GM12878 (cell line): ENCODE results near the gene FHIP1B. TPM values are rescaled to one million over a fixed set of nuclear protein-coding genes. Genes with fewer than 3 reads are reported as not detected.

Source experiments
- ATAC-seq: fragments of 200-7000 bp; cut with Tn5 transposase; 3 replicates; pipeline ENCODE4 v1.9.1; 2020; ENCODE audit warnings: mild to moderate bottlenecking, moderate library complexity
- BruUV-seq: library from RNA; stranded (reverse); fragments of 400-500 nt; replicated peaks from 2 replicates; lab custom pipeline; 2021; lab: Mats Ljungman, UMichigan
- CTCF ChIA-PET: fragments of 300-600 bp; sonication (Branson Sonifier 250); formaldehyde crosslinking; extraction: SDS; loops from one replicate; lab custom pipeline; 2021; ENCODE audit warnings: inconsistent platforms; lab: Yijun Ruan, JAX
- POLR2A ChIA-PET: fragments of 350-600 bp; formaldehyde crosslinking; extraction: SDS; loops from one replicate; lab custom pipeline; 2021; ENCODE audit warnings: inconsistent platforms; lab: Charles Lee
- RAD21 ChIA-PET: fragments of 300-600 bp; sonication (Branson Sonifier 250); formaldehyde crosslinking; loops from one replicate; lab custom pipeline; 2023; ENCODE audit warnings: antibody characterized with exemption; ENCODE audit not compliant: unreplicated experiment; lab: Charles Lee
- SMC1A ChIA-PET: fragments of 300-600 bp; sonication (Branson Sonifier 250); formaldehyde crosslinking; loops from one replicate; lab custom pipeline; 2023; ENCODE audit not compliant: unreplicated experiment, uncharacterized antibody; lab: Charles Lee
- DNase-seq: peaks from one replicate; pipeline ENCODE4 v3.0.0-alpha.2; 2011; ENCODE audit warnings: low read depth, low spot score
- FAIRE-seq: peaks from 3 replicates; lab custom pipeline; 2011; peaks lifted over from hg19 to GRCh38; lab: Jason Lieb, UNC
- H2AFZ ChIP-seq: 2 replicates; pipeline ENCODE4 v1.6.0; 2011; ENCODE audit warnings: low read depth, low read length, control low read depth; ENCODE audit not compliant: control insufficient read depth
- H3K27ac ChIP-seq: 2 replicates; pipeline ENCODE4 v1.5.1; 2011; ENCODE audit warnings: control low read depth; ENCODE audit not compliant: control insufficient read depth, insufficient read depth
- H3K27me3 ChIP-seq, 2 experiments: replicated peaks in 1 of 2; 2 replicates each; pipeline versions ENCODE4 v1.6.0 to v1.6.1; 2011; ENCODE audit warnings: low read length in 1 of 2; ENCODE audit not compliant: control insufficient read depth in 2 of 2, insufficient read depth in 2 of 2
- H3K36me3 ChIP-seq, 2 experiments: 2 replicates each; pipeline ENCODE4 v1.5.1; 2011; ENCODE audit warnings: low read length in 1 of 2; ENCODE audit not compliant: control insufficient read depth in 2 of 2, insufficient read depth in 2 of 2
- H3K4me1 ChIP-seq: 2 replicates; pipeline ENCODE4 v1.6.1; 2011; ENCODE audit warnings: mild to moderate bottlenecking, low read length, moderate library complexity, mixed read lengths; ENCODE audit not compliant: control insufficient read depth, insufficient read depth
- H3K4me2 ChIP-seq: 2 replicates; pipeline ENCODE4 v1.6.0; 2011; ENCODE audit warnings: control low read depth; ENCODE audit not compliant: control insufficient read depth, insufficient read depth
- H3K4me3 ChIP-seq: fragments of 200-600 bp; sonication (generic); 2 replicates; pipeline ENCODE4 v1.5.1; 2016
- H3K79me2 ChIP-seq: 2 replicates; pipeline ENCODE4 v1.6.0; 2011; ENCODE audit warnings: low read length; ENCODE audit not compliant: control insufficient read depth, insufficient read depth
- H3K9ac ChIP-seq: 2 replicates; pipeline ENCODE4 v1.8.0; 2011; ENCODE audit warnings: low read length, control low read depth, mixed read lengths; ENCODE audit not compliant: control insufficient read depth, insufficient read depth
- H3K9me3 ChIP-seq: replicated peaks from 3 replicates; pipeline ENCODE4 v1.5.1; 2011; ENCODE audit warnings: mild to moderate bottlenecking, low read length; ENCODE audit not compliant: control insufficient read depth, insufficient read depth
- H4K20me1 ChIP-seq: 2 replicates; pipeline ENCODE4 v1.6.0; 2011; ENCODE audit not compliant: control insufficient read depth, insufficient read depth
- BCLAF1 ChIP-seq: fragments of 450-650 bp; IDR thresholded peaks from 2 replicates; pipeline ENCODE4 v1.6.1; 2017; ENCODE audit warnings: antibody characterized with exemption, mild to moderate bottlenecking, moderate library complexity
- CBX3 ChIP-seq: fragments of 200-600 bp; sonication (generic); IDR thresholded peaks from 2 replicates; pipeline ENCODE4 v1.6.1; 2016; ENCODE audit warnings: low read depth, borderline replicate concordance
- FOXM1 ChIP-seq: IDR thresholded peaks from 2 replicates; pipeline ENCODE4 v1.6.1; 2012; ENCODE audit warnings: low read depth, mild to moderate bottlenecking, inconsistent platforms, low read length, moderate library complexity
- IRF5 ChIP-seq: fragments of 450-650 bp; IDR thresholded peaks from 2 replicates; pipeline ENCODE4 v1.6.1; 2017; ENCODE audit warnings: borderline replicate concordance
- NR2F1 ChIP-seq: fragments of 450-650 bp; conservative IDR thresholded peaks from 2 replicates; pipeline ENCODE4 v1.6.1; 2017; ENCODE audit warnings: mild to moderate bottlenecking
- SIN3A ChIP-seq: IDR thresholded peaks from 2 replicates; pipeline ENCODE4 v1.6.1; 2012; ENCODE audit warnings: low read depth, low read length, improper control_type of control experiment
- SMAD1 ChIP-seq: fragments of 450-650 bp; IDR thresholded peaks from 2 replicates; pipeline ENCODE4 v1.6.1; 2018; ENCODE audit warnings: mild to moderate bottlenecking, low read depth; ENCODE audit not compliant: partially characterized antibody
- SMARCA5 ChIP-seq: fragments of 450-650 bp; IDR thresholded peaks from 2 replicates; pipeline ENCODE4 v1.6.1; 2017; ENCODE audit warnings: mild to moderate bottlenecking
- WGBS: methylation state at CpG from one replicate; pipeline ENCODE4 v1.1.6; 2016; ENCODE audit warnings: low lambda C conversion rate; ENCODE audit not compliant: insufficient replicate concordance, insufficient coverage; ENCODE audit errors: missing lambda C conversion rate; 5-methylcytosine and 5-hydroxymethylcytosine counted together
- in situ Hi-C: fragments of 300-500 bp; cut with MboI; formaldehyde crosslinking; loops from 9 replicates; pipeline ENCODE4 v1.14.3; 2018; ENCODE audit warnings: mixed read lengths
- intact Hi-C: fragments of 100-400 bp; cut with micrococcal nuclease; formaldehyde crosslinking; loops from one replicate; pipeline ENCODE4 v1.14.2; 2022; ENCODE audit not compliant: unreplicated experiment
- polyA plus RNA-seq, 11 experiments: library from polyadenylated mRNA; depleted of rRNA in 4 of 11; unstranded in 6 of 11; stranded (reverse) in 5 of 11; fragments of >200 nt; fragmentation: Nextera tagmentation in 4 of 11; fragmentation: Illumina TruSeq in 1 of 11; extraction: Ambion mirVana in 4 of 11; extraction: Trizol in 1 of 11; gene quantifications; 1 replicate in 1 of 11; 2 replicates in 10 of 11; pipeline versions ENCODE4 v1.2.1 to v1.2.3, GENCODE V29; 2011 to 2016; ENCODE audit warnings: inconsistent platforms in 2 of 11, missing spikeins in 2 of 11, low read depth in 1 of 11
- total RNA-seq, 4 experiments: library from RNA; depleted of rRNA in 3 of 4; stranded (reverse); fragments of >200 nt in 3 of 4; fragmentation: Illumina TruSeq in 1 of 4; extraction: Trizol in 1 of 4; gene quantifications; 2 replicates each; pipeline versions ENCODE4 v1.2.1 to v1.2.3, GENCODE V29; 2013 to 2021

Gene FHIP1B
- total and polyA plus RNA-seq, 10 of the 15 experiments (the other 5 are each of a cell fraction or from before 2014, with no cell fraction given), result 0.90 to 28.1 (median 11.1) TPM

- TF ChIP-seq BCLAF1 (no peak), SIN3A (no peak), SMAD1 (no peak), IRF5 (no peak), NR2F1 (no peak)
Observed at GRCh38 chr11:6191742-6192141, 42.7 kb downstream of the FHIP1B start (continued).

- SMC1A ChIA-PET, result no interaction called here
- Histone ChIP-seq H3K36me3 (no peaks in the 10 kb centered on the region), H2AFZ (no peak overlapping the region), H4K20me1 (no peaks in the 10 kb centered on the region), H3K79me2 (no peaks in the 10 kb centered on the region), H3K9ac (no peak overlapping the region), H3K4me1 (no peaks in the 10 kb centered on the region), H3K27me3 (no peaks in the 10 kb centered on the region), H3K9me3 (no peaks in the 10 kb centered on the region), H3K4me2 (no peak overlapping the region), H3K4me3 (no peak overlapping the region), H3K27ac (no peak overlapping the region)
- POLR2A ChIA-PET, result no interaction called here
- RAD21 ChIA-PET, result no interaction called here
- CTCF ChIA-PET, result interaction anchor here (0.6 to 1.4 kb wide), 2 partner anchors 140 to 628 kb away, joined by 3 read pairs; no protein-coding TSS in a partner anchor
- intact Hi-C loops (no loop called here), in situ Hi-C loops (no loop called here)
- no peak for TF ChIP-seq FOXM1
- TF ChIP-seq CBX3, result no peak
- TF ChIP-seq SMARCA5, result no peak
- 11% methylated on average over 2 of the region's 2 CpGs for WGBS
- no TSS peak for BruUV-seq
- ATAC-seq (no peak), DNase-seq (no peak), FAIRE-seq (no peak)
Observed at GRCh38 chr11:6175440-6175839, 59.0 kb downstream of the FHIP1B start.
